Measurements from ENCODE around the gene FMN1. TPM values are rescaled to one million over a fixed set of nuclear protein-coding genes. Genes with fewer than 3 reads are reported as not detected.

Gene FMN1
- total RNA-seq, 1 experiment from 2014 or later, result 0.37 TPM

- POLR2A ChIA-PET (ENCODE audit: low non-redundant PET), result no interaction called here
- Histone ChIP-seq H3K4me1 (ENCODE audit: insufficient read depth, low read length, poor library complexity, severe bottlenecking) (no peaks in the 10 kb centered on the region), H3K9me3 (ENCODE audit: low read depth, low read length, poor library complexity, severe bottlenecking) (no peaks in the 10 kb centered on the region), H3K4me3 (ENCODE audit: low read depth, low read length, poor library complexity, severe bottlenecking) (no peak overlapping the region), H3K27ac (ENCODE audit: low read depth, low read length, poor library complexity, severe bottlenecking) (no peak overlapping the region), H3K27me3 (replicated peaks; ENCODE audit: insufficient read depth, low read depth, low read length, poor library complexity) (no peaks in the 10 kb centered on the region), H3K36me3 (ENCODE audit: insufficient read depth, low read length, poor library complexity, severe bottlenecking) (no peaks in the 10 kb centered on the region)
- intact Hi-C loops (cut with micrococcal nuclease; ENCODE audit: unreplicated experiment), result no loop called here
- CTCF ChIA-PET, result no interaction called here
- TF ChIP-seq CTCF (conservative IDR thresholded peaks at IDR 0.05; ENCODE audit: low read depth, low read length) (no peak), EZH2 (IDR thresholded peaks at IDR 0.05; ENCODE audit: borderline replicate concordance, low read depth, low read length, poor library complexity, severe bottlenecking) (no peak)
- BruUV-seq (replicated peaks), result no TSS peak
- no peak for DNase-seq (ENCODE audit: low spot score)
Measured at GRCh38 chr15:32941823-32942222, 252.7 kb downstream of the FMN1 start.

- CTCF ChIA-PET, result interaction anchor here (1.0 to 1.5 kb wide), 5 partner anchors 19 to 274 kb away, joined by 3 to 41 read pairs (median 5); no protein-coding TSS in a partner anchor
- BruUV-seq (replicated peaks), result no TSS peak
- POLR2A ChIA-PET (ENCODE audit: low non-redundant PET), result no interaction called here
Measured at GRCh38 chr15:32936976-32937375, 257.5 kb downstream of the FMN1 start.

DNA sequence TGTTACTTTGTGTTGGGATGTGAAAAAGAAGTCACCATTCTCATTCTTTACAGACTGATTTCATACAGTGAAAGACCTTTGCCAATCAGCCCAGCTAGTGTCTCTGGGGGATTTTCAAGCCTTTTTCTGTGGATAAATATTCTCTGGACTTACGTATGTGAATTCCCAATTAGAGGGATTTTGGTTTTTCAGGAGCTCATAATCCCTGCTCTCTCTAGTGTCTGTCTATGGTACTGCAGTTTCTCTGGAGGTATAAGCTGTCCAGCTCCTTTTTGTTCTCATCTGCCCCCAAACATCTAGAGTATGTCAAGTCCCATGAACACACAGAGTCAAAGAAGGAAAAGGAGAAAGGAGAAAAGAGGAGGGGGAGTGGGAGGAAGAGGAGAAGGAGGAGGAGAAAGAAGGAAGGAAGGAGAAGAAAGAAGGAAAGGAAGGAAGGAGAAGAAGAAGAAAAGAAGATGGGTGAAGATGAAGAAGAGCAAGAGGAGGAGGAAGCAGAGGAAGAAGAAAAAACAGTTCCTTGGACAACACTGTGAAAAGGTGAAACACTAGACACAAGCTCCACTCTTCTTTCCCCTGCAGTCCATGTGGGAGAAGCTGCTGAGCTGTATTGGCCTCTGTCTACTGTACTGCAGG is 258.1 kb downstream of the FMN1 start:
- BruUV-seq (replicated peaks), result no TSS peak
- no peak for TF ChIP-seq EZH2 (IDR thresholded peaks at IDR 0.05; ENCODE audit: borderline replicate concordance, low read depth, low read length, poor library complexity, severe bottlenecking)
- TF ChIP-seq CTCF (conservative IDR thresholded peaks at IDR 0.05; ENCODE audit: low read depth, low read length), result peak; percentile 69
- Histone ChIP-seq H3K27ac (ENCODE audit: low read depth, low read length, poor library complexity, severe bottlenecking) (no peak overlapping the region), H3K36me3 (ENCODE audit: insufficient read depth, low read length, poor library complexity, severe bottlenecking) (no peaks in the 10 kb centered on the region), H3K4me3 (ENCODE audit: low read depth, low read length, poor library complexity, severe bottlenecking) (no peak overlapping the region), H3K4me1 (ENCODE audit: insufficient read depth, low read length, poor library complexity, severe bottlenecking) (no peaks in the 10 kb centered on the region), H3K27me3 (replicated peaks; ENCODE audit: insufficient read depth, low read depth, low read length, poor library complexity) (no peaks in the 10 kb centered on the region), H3K9me3 (ENCODE audit: low read depth, low read length, poor library complexity, severe bottlenecking) (no peaks in the 10 kb centered on the region)
- intact Hi-C loops (cut with micrococcal nuclease; ENCODE audit: unreplicated experiment), result loop anchor here (5.0 kb wide), 2 partner anchors 94 to 274 kb away; no protein-coding TSS in a partner anchor
- CTCF ChIA-PET, result interaction anchor here (0.5 to 1.5 kb wide), 8 partner anchors 10 to 1193 kb away, joined by 3 to 41 read pairs (median 3); no protein-coding TSS in a partner anchor
- POLR2A ChIA-PET (ENCODE audit: low non-redundant PET), result no interaction called here
- peak; percentile 54 for DNase-seq (ENCODE audit: low spot score)

More at GRCh38 chr15:32936976-32937375, 257.5 kb downstream of the FMN1 start:
- intact Hi-C loops (cut with micrococcal nuclease; ENCODE audit: unreplicated experiment), result loop anchor here (5.0 kb wide), 2 partner anchors 95 to 275 kb away; no protein-coding TSS in a partner anchor
- no peak overlapping the region for H3K4me3 ChIP-seq (ENCODE audit: low read depth, low read length, poor library complexity, severe bottlenecking)
- no peak for DNase-seq (ENCODE audit: low spot score)
- H3K4me1 ChIP-seq (ENCODE audit: insufficient read depth, low read length, poor library complexity, severe bottlenecking), result no peaks in the 10 kb centered on the region
- TF ChIP-seq CTCF (conservative IDR thresholded peaks at IDR 0.05; ENCODE audit: low read depth, low read length) (no peak), EZH2 (IDR thresholded peaks at IDR 0.05; ENCODE audit: borderline replicate concordance, low read depth, low read length, poor library complexity, severe bottlenecking) (no peak)
- no peak overlapping the region for H3K27ac ChIP-seq (ENCODE audit: low read depth, low read length, poor library complexity, severe bottlenecking)
- no peaks in the 10 kb centered on the region for H3K9me3 ChIP-seq (ENCODE audit: low read depth, low read length, poor library complexity, severe bottlenecking)
- H3K36me3 ChIP-seq (ENCODE audit: insufficient read depth, low read length, poor library complexity, severe bottlenecking), result no peaks in the 10 kb centered on the region
- H3K27me3 ChIP-seq (replicated peaks; ENCODE audit: insufficient read depth, low read depth, low read length, poor library complexity), result no peaks in the 10 kb centered on the region

Data from A673 (cell line).